SU-DHL-6 (cell line): ENCODE data around the gene ZFAND6.
"Not testable (repeated sequence)": the region's sequence is repeated elsewhere in the genome, so short reads cannot be mapped to it uniquely, and the experiment has no call there.

ENCODE experiments used
- H2AFZ ChIP-seq: fragments of 200-600 bp; sonication (generic); 2 replicates; pipeline ENCODE4 v1.6.1; 2014; ENCODE audit warnings: low read depth, mild to moderate bottlenecking, moderate library complexity, mixed read lengths, antibody characterized with exemption, low read length; ENCODE audit not compliant: severe bottlenecking
- H3F3A ChIP-seq: fragments of 200-600 bp; shearing (Covaris generic); 2 replicates; pipeline ENCODE4 v1.6.0; 2016; ENCODE audit warnings: antibody characterized with exemption, mild to moderate bottlenecking; ENCODE audit not compliant: insufficient read depth
- H3K27ac ChIP-seq: fragments of 200-600 bp; sonication (generic); 2 replicates; pipeline ENCODE4 v1.5.1; 2016; ENCODE audit warnings: low read depth, mild to moderate bottlenecking, low read length, moderate library complexity, mixed read lengths
- H3K27me3 ChIP-seq: fragments of 200-600 bp; sonication (generic), shearing (Covaris generic); 2 replicates; pipeline ENCODE4 v1.6.0; 2014; ENCODE audit warnings: mild to moderate bottlenecking, low read length
- H3K36me3 ChIP-seq: fragments of 200-600 bp; sonication (generic); 2 replicates; pipeline ENCODE4 v1.6.1; 2014; ENCODE audit warnings: mild to moderate bottlenecking, low read length, mixed read lengths
- H3K4me2 ChIP-seq: fragments of 300-600, 200-600 bp; shearing (Covaris generic), sonication (generic); 2 replicates; pipeline ENCODE4 v1.6.0; 2014; ENCODE audit warnings: low read length, low read depth, mild to moderate bottlenecking; ENCODE audit not compliant: poor library complexity, severe bottlenecking
- H3K4me3 ChIP-seq: fragments of 200-600 bp; sonication (generic); 2 replicates; pipeline ENCODE4 v1.5.1; 2014; ENCODE audit warnings: antibody characterized with exemption, low read length, mild to moderate bottlenecking, mixed read lengths; ENCODE audit not compliant: insufficient read depth, poor library complexity, severe bottlenecking
- H3K79me2 ChIP-seq: fragments of 200-600 bp; sonication (generic); 2 replicates; pipeline ENCODE4 v1.6.1; 2014; ENCODE audit warnings: mild to moderate bottlenecking, low read length, moderate library complexity; ENCODE audit not compliant: insufficient read depth
- H3K9ac ChIP-seq: fragments of 200-600 bp; sonication (generic); 2 replicates; pipeline ENCODE4 v1.7.0; 2014; ENCODE audit warnings: mild to moderate bottlenecking, low read length
- H3K9me2 ChIP-seq: fragments of 200-600 bp; sonication (generic); replicated peaks from 2 replicates; pipeline ENCODE4 v1.6.1; 2014; ENCODE audit warnings: low read length; ENCODE audit not compliant: insufficient read depth
- H3K9me3 ChIP-seq: fragments of 200-600 bp; sonication (generic); 2 replicates; pipeline ENCODE4 v1.6.1; 2014; ENCODE audit warnings: low read length, mixed read lengths; ENCODE audit not compliant: insufficient read depth
- H4K20me1 ChIP-seq: fragments of 200-600 bp; sonication (generic); 2 replicates; pipeline ENCODE4 v1.6.1; 2014; ENCODE audit warnings: low read depth, mild to moderate bottlenecking, antibody characterized with exemption, low read length, moderate library complexity, mixed read lengths
- EZH2phosphoT487 ChIP-seq: fragments of 200-600 bp; sonication (generic), shearing (Covaris generic); conservative IDR thresholded peaks from 2 replicates; pipeline ENCODE4 v1.6.1; 2018; ENCODE audit warnings: mild to moderate bottlenecking, antibody characterized with exemption, low read length, moderate library complexity, mixed read lengths
- TF ChIP-seq, protein P1 (sequence below): fragments of 200-600 bp; sonication (generic); IDR thresholded peaks from one replicate; pipeline ENCODE4 v1.5.1; 2017; ENCODE audit warnings: antibody characterized with exemption, mild to moderate bottlenecking, low read length, moderate library complexity; ENCODE audit not compliant: insufficient read depth, poor library complexity, severe bottlenecking

Gene ZFAND6

DNA sequence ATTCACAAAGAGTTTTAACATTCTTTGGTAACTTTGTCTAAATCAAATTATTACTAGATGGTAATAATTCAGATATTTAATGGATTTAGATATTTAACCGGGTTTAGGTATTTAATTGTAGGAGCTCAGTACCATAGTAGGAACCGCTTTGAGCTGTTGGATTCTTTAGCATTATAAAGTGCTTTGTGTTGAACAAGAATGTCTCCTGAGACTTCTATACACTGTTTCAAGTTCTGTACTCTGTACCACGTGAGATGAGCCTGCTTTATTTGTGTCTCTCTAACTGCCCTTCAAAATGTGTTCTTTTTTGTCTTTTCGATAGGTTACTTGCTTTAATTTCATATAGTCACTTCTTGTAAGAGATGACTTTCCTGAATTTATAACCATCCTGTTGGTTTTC lies 36.0 kb downstream of the ZFAND6 start:
- H3K4me3 ChIP-seq: no peak overlapping the region
- peaks cover 69% of the 10 kb centered on the region for H3K79me2 ChIP-seq
- no peaks in the 10 kb centered on the region for H3K27me3 ChIP-seq
- no peaks in the 10 kb centered on the region for H3K36me3 ChIP-seq
- no peak overlapping the region for H3K4me2 ChIP-seq
- H3F3A ChIP-seq: no peaks in the 10 kb centered on the region
- TF ChIP-seq, protein P1, sequence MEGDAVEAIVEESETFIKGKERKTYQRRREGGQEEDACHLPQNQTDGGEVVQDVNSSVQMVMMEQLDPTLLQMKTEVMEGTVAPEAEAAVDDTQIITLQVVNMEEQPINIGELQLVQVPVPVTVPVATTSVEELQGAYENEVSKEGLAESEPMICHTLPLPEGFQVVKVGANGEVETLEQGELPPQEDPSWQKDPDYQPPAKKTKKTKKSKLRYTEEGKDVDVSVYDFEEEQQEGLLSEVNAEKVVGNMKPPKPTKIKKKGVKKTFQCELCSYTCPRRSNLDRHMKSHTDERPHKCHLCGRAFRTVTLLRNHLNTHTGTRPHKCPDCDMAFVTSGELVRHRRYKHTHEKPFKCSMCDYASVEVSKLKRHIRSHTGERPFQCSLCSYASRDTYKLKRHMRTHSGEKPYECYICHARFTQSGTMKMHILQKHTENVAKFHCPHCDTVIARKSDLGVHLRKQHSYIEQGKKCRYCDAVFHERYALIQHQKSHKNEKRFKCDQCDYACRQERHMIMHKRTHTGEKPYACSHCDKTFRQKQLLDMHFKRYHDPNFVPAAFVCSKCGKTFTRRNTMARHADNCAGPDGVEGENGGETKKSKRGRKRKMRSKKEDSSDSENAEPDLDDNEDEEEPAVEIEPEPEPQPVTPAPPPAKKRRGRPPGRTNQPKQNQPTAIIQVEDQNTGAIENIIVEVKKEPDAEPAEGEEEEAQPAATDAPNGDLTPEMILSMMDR: no peak
- TF ChIP-seq EZH2phosphoT487: no peak
- H3K9ac ChIP-seq: no peak overlapping the region
- H4K20me1 ChIP-seq: peaks cover 13% of the 10 kb centered on the region
- H3K9me2 ChIP-seq: no peaks in the 10 kb centered on the region
- H2AFZ ChIP-seq: no peak overlapping the region
- no peaks in the 10 kb centered on the region for H3K9me3 ChIP-seq
- H3K27ac ChIP-seq: no peak overlapping the region

DNA sequence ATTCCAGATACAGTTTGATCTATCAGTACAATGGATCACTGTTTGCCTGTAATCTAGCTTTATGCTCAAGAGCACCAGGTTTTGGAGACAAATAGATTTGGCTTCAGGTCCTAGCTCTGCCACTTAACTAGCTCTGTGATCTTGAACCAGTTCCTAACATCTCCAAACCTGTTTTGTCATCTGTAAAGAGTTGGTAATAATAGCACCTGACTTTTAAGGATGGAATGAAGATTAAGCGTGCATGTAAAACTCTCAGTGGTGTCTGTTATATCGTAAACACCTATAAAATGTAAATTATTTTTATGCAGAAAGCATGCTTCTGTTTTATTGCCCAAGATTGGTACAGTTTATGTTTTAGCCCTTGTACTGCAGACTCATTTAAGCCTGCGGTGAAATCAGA lies 36.5 kb downstream of the ZFAND6 start:
- Histone ChIP-seq H4K20me1 (peaks cover 10% of the 10 kb centered on the region), H3F3A (no peaks in the 10 kb centered on the region), H3K36me3 (no peaks in the 10 kb centered on the region), H2AFZ (no peak overlapping the region), H3K79me2 (peaks cover 64% of the 10 kb centered on the region), H3K27me3 (no peaks in the 10 kb centered on the region), H3K9ac (no peak overlapping the region), H3K9me2 (no peaks in the 10 kb centered on the region), H3K9me3 (no peaks in the 10 kb centered on the region), H3K27ac (no peak overlapping the region), H3K4me3 (no peak overlapping the region), H3K4me2 (no peak overlapping the region)
- TF ChIP-seq, protein P1: no peak
- TF ChIP-seq EZH2phosphoT487: no peak

GRCh38 chr15:80098341-80098740 lies 38.9 kb downstream of the ZFAND6 start:
- H3K9me2 ChIP-seq: no peaks in the 10 kb centered on the region
- H3K9ac ChIP-seq: no peak overlapping the region
- no peak overlapping the region for H3K4me2 ChIP-seq
- H3K27ac ChIP-seq: no peak overlapping the region
- H3K79me2 ChIP-seq: peaks cover 61% of the 10 kb centered on the region
- H2AFZ ChIP-seq: no peak overlapping the region
- no peaks in the 10 kb centered on the region for H3K27me3 ChIP-seq
- H3F3A ChIP-seq: no peaks in the 10 kb centered on the region
- TF ChIP-seq, protein P1: no peak
- TF ChIP-seq EZH2phosphoT487: no peak
- no peaks in the 10 kb centered on the region for H3K36me3 ChIP-seq
- H3K9me3 ChIP-seq: no peaks in the 10 kb centered on the region
- H4K20me1 ChIP-seq: peaks cover 12% of the 10 kb centered on the region
- H3K4me3 ChIP-seq: no peak overlapping the region

DNA sequence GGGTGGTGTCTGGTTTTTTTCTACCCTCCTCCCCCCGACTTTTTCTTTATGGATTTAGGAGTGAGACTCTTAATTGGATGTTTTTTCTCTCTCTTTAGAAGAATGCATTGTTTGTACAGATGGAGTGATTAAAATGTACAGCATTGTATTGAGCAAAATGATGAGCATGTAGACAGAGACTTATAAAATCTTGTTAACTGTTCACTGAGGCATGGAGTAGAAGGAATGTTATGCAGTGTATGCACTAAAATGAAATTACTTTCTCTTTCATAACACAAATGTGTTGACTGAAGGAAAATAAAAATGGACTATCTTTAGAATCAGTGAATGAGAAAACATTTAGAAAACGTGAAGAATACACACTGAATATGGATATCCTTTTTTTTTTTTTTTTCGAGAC lies 39.8 kb downstream of the ZFAND6 start:
- Histone ChIP-seq H3K36me3 (no peaks in the 10 kb centered on the region), H2AFZ (no peak overlapping the region), H3K9me3 (no peaks in the 10 kb centered on the region), H3K27me3 (no peaks in the 10 kb centered on the region), H3F3A (no peaks in the 10 kb centered on the region), H3K9ac (no peak overlapping the region), H3K79me2 (peaks cover 62% of the 10 kb centered on the region), H4K20me1 (peaks cover 13% of the 10 kb centered on the region), H3K9me2 (no peaks in the 10 kb centered on the region), H3K4me2 (no peak overlapping the region), H3K27ac (no peak overlapping the region), H3K4me3 (no peak overlapping the region)
- no peak for TF ChIP-seq EZH2phosphoT487
- TF ChIP-seq, protein P1: no peak

GRCh38 chr15:80099662-80100061 lies 40.2 kb downstream of the ZFAND6 start:
- H3K4me2 ChIP-seq, H3K27me3 ChIP-seq, H3K9ac ChIP-seq, H3K27ac ChIP-seq, H3F3A ChIP-seq, H2AFZ ChIP-seq, H3K9me2 ChIP-seq, H3K9me3 ChIP-seq, H3K4me3 ChIP-seq, H3K36me3 ChIP-seq: not testable (repeated sequence)
- H3K79me2 ChIP-seq: peaks cover 58% of the 10 kb centered on the region
- peaks cover 13% of the 10 kb centered on the region for H4K20me1 ChIP-seq
